Right renal pelvis (tissue), 4 donors: ENCODE measurements around the gene KREMEN1. TPM values are rescaled to one million over a fixed set of nuclear protein-coding genes. Genes with fewer than 3 reads are reported as not detected.

Source experiments
- DNase-seq, 4 donors: peaks; one replicate each; pipeline ENCODE4 v3.0.0-alpha.2; 2013; ENCODE audit warnings: low read depth in 4 of 4, low spot score in 3 of 4, missing footprints in 1 of 4
- polyA plus RNA-seq, 4 donors: library from polyadenylated mRNA; unstranded; fragments of 120-200 nt; gene quantifications; one replicate each; pipeline ENCODE4 v1.2.1, GENCODE V29; 2013; ENCODE audit not compliant: insufficient read length in 4 of 4

Gene KREMEN1
- polyA plus RNA-seq, 4 donors, result 21.1 to 28.5 (median 24.8) TPM

GRCh38 chr22:29124777-29125442, 52.1 kb downstream of the KREMEN1 start:
- DNase-seq, result no peak

GRCh38 chr22:29125443-29125778, 52.6 kb downstream of the KREMEN1 start:
- no peak for DNase-seq

GRCh38 chr22:29125844-29126243, 53.0 kb downstream of the KREMEN1 start:
- no peak for DNase-seq

GRCh38 chr22:29126670-29127395, 54.0 kb downstream of the KREMEN1 start:
- no peak for DNase-seq

GRCh38 chr22:29128891-29129807, 56.3 kb downstream of the KREMEN1 start:
- DNase-seq, result no peak

- DNase-seq, result no peak
These were observed 56.9 kb downstream of the KREMEN1 start for GRCh38 chr22:29129808-29130140.

- no peak for DNase-seq
These were observed 57.6 kb downstream of the KREMEN1 start for GRCh38 chr22:29130476-29130875.

GRCh38 chr22:29133603-29134133, 60.8 kb downstream of the KREMEN1 start:
- no peak for DNase-seq

- DNase-seq, result no peak
These were observed 61.6 kb downstream of the KREMEN1 start for GRCh38 chr22:29134448-29134847.

- no peak for DNase-seq
These were observed 64.2 kb downstream of the KREMEN1 start for GRCh38 chr22:29136782-29137700.

GRCh38 chr22:29138556-29139305, 65.9 kb downstream of the KREMEN1 start:
- DNase-seq, result no peak

GRCh38 chr22:29139965-29140782, 67.3 kb downstream of the KREMEN1 start:
- no peak for DNase-seq

- DNase-seq, result no peak
These were observed 68.3 kb downstream of the KREMEN1 start for GRCh38 chr22:29141078-29141688.

- no peak for DNase-seq
These were observed 69.3 kb downstream of the KREMEN1 start for GRCh38 chr22:29142116-29142515.

- no peak for DNase-seq
These were observed 71.3 kb downstream of the KREMEN1 start for GRCh38 chr22:29143941-29144785.

- no peak for DNase-seq
These were observed 71.9 kb downstream of the KREMEN1 start for GRCh38 chr22:29144786-29145160.

- DNase-seq, result no peak
These were observed 72.7 kb downstream of the KREMEN1 start for GRCh38 chr22:29145321-29146072.
